H9 (cell line): ENCODE results near the gene TRABD2B. TPM values are rescaled to one million over a fixed set of nuclear protein-coding genes. Genes with fewer than 3 reads are reported as not detected.

Experiments
- DNase-seq: peaks from one replicate; pipeline ENCODE4 v3.0.0-alpha.2; 2017
- H2AFZ ChIP-seq: one replicate; pipeline ENCODE4 v1.6.1; 2013; ENCODE audit warnings: mild to moderate bottlenecking, low read length, control low read depth, moderate library complexity
- H2AK5ac ChIP-seq: 2 replicates; pipeline ENCODE4 v1.6.1; 2013; ENCODE audit warnings: low read length, control low read depth, mixed read lengths; ENCODE audit not compliant: insufficient read length
- H2BK120ac ChIP-seq: one replicate; pipeline ENCODE4 v1.6.1; 2013; ENCODE audit warnings: low read depth, mild to moderate bottlenecking, low read length, control low read depth, inconsistent platforms; ENCODE audit not compliant: poor library complexity, severe bottlenecking
- H2BK12ac ChIP-seq: 2 replicates; pipeline ENCODE4 v1.6.1; 2013; ENCODE audit warnings: low read length, control low read depth, mixed read lengths, low read depth; ENCODE audit not compliant: insufficient read length
- H2BK15ac ChIP-seq: 2 replicates; pipeline ENCODE4 v1.6.1; 2013; ENCODE audit warnings: low read depth, low read length, control low read depth
- H2BK20ac ChIP-seq: one replicate; pipeline ENCODE4 v1.6.1; 2013; ENCODE audit warnings: low read depth, mild to moderate bottlenecking, low read length, control low read depth, inconsistent platforms; ENCODE audit not compliant: poor library complexity, severe bottlenecking
- H2BK5ac ChIP-seq: 2 replicates; pipeline ENCODE4 v1.6.1; 2013; ENCODE audit warnings: low read length, control low read depth, mixed read lengths; ENCODE audit not compliant: insufficient read length
- H3K14ac ChIP-seq: 2 replicates; pipeline ENCODE4 v1.6.1; 2013; ENCODE audit warnings: low read length, control low read depth; ENCODE audit not compliant: insufficient read depth
- H3K18ac ChIP-seq: 2 replicates; pipeline ENCODE4 v1.6.1; 2013; ENCODE audit warnings: low read depth, mild to moderate bottlenecking, mixed read lengths, low read length, control low read depth; ENCODE audit not compliant: insufficient read length
- H3K23ac ChIP-seq: 2 replicates; pipeline ENCODE4 v1.6.1; 2013; ENCODE audit warnings: low read length, control low read depth, mixed read lengths, low read depth; ENCODE audit not compliant: insufficient read length
- H3K23me2 ChIP-seq: 2 replicates; pipeline ENCODE4 v1.6.1; 2013; ENCODE audit warnings: low read depth, mild to moderate bottlenecking, mixed read lengths, low read length, control low read depth; ENCODE audit not compliant: insufficient read length, poor library complexity, severe bottlenecking
- H3K27ac ChIP-seq: 2 replicates; pipeline ENCODE4 v1.5.1; 2013; ENCODE audit warnings: low read length, control low read depth, mixed read lengths, low read depth; ENCODE audit not compliant: insufficient read length
- H3K27me3 ChIP-seq: 2 replicates; pipeline ENCODE4 v1.6.1; 2013; ENCODE audit warnings: low read length, control low read depth, inconsistent platforms; ENCODE audit not compliant: insufficient read depth
- H3K4ac ChIP-seq: 2 replicates; pipeline ENCODE4 v1.6.1; 2013; ENCODE audit warnings: low read depth, mild to moderate bottlenecking, control low read depth, inconsistent platforms, low read length, moderate library complexity
- H3K4me1 ChIP-seq: 2 replicates; pipeline ENCODE4 v1.6.1; 2013; ENCODE audit warnings: low read length, control low read depth, inconsistent platforms; ENCODE audit not compliant: insufficient read depth
- H3K4me2 ChIP-seq: 2 replicates; pipeline ENCODE4 v1.6.1; 2013; ENCODE audit warnings: low read length, control low read depth, mixed read lengths; ENCODE audit not compliant: insufficient read length, insufficient read depth
- H3K56ac ChIP-seq: 2 replicates; pipeline ENCODE4 v1.6.1; 2013; ENCODE audit warnings: low read depth, mild to moderate bottlenecking, mixed read lengths, low read length, control low read depth; ENCODE audit not compliant: insufficient read length
- H3K79me1 ChIP-seq: 2 replicates; pipeline ENCODE4 v1.6.1; 2013; ENCODE audit warnings: low read depth, mild to moderate bottlenecking, moderate library complexity, low read length, control low read depth, inconsistent platforms; ENCODE audit not compliant: insufficient read depth, poor library complexity, severe bottlenecking
- H3K79me2 ChIP-seq: 2 replicates; pipeline ENCODE4 v1.6.1; 2013; ENCODE audit warnings: low read length, control low read depth, inconsistent platforms; ENCODE audit not compliant: insufficient read depth
- H3K9ac ChIP-seq: 2 replicates; pipeline ENCODE4 v1.6.1; 2013; ENCODE audit warnings: low read length, control low read depth, mixed read lengths; ENCODE audit not compliant: insufficient read length; ENCODE audit errors: extremely low read depth
- H3K9me3 ChIP-seq: one replicate; pipeline ENCODE4 v1.6.1; 2013; ENCODE audit warnings: low read depth, low read length, inconsistent platforms; ENCODE audit not compliant: control insufficient read depth
- H3T11ph ChIP-seq: one replicate; pipeline ENCODE4 v1.6.1; 2013; ENCODE audit warnings: mild to moderate bottlenecking, low read length, control low read depth, inconsistent platforms
- H4K20me1 ChIP-seq: one replicate; pipeline ENCODE4 v1.6.1; 2013; ENCODE audit not compliant: control insufficient read depth, insufficient read length, insufficient read depth
- H4K5ac ChIP-seq: 2 replicates; pipeline ENCODE4 v1.6.1; 2013; ENCODE audit warnings: low read depth, mild to moderate bottlenecking, mixed read lengths, low read length, control low read depth; ENCODE audit not compliant: insufficient read length
- H4K8ac ChIP-seq: replicated peaks from 2 replicates; pipeline ENCODE4 v1.6.1; 2013; ENCODE audit warnings: low read length, control low read depth, mixed read lengths, low read depth; ENCODE audit not compliant: insufficient read length
- H4K91ac ChIP-seq: 2 replicates; pipeline ENCODE4 v1.6.1; 2013; ENCODE audit warnings: low read depth, mild to moderate bottlenecking, moderate library complexity, mixed read lengths, low read length, control low read depth; ENCODE audit not compliant: insufficient read length
- H3K27ac Mint-ChIP-seq, 3 experiments: 2 replicates in 2 of 3; 3 replicates in 1 of 3; pipeline ENCODE4 v1.8.0; 2020 to 2021; ENCODE audit warnings: mixed read lengths in 3 of 3, mild to moderate bottlenecking in 1 of 3, moderate library complexity in 1 of 3
- H3K27me3 Mint-ChIP-seq: 2 replicates; pipeline ENCODE4 v1.8.0; 2021; ENCODE audit warnings: low read depth, mild to moderate bottlenecking, moderate library complexity, mixed read lengths
- H3K36me3 Mint-ChIP-seq, 3 experiments: 2 replicates in 2 of 3; 3 replicates in 1 of 3; pipeline ENCODE4 v1.8.0; 2020 to 2021; ENCODE audit warnings: low read depth in 3 of 3, mixed read lengths in 3 of 3; ENCODE audit not compliant: insufficient read depth in 1 of 3
- H3K4me1 Mint-ChIP-seq, 2 experiments: 2 replicates each; pipeline ENCODE4 v1.8.0; 2020; ENCODE audit warnings: mixed read lengths in 2 of 2
- H3K4me3 Mint-ChIP-seq, 2 experiments: 2 replicates in 1 of 2; 3 replicates in 1 of 2; pipeline ENCODE4 v1.8.0; 2020 to 2021; ENCODE audit warnings: mild to moderate bottlenecking in 2 of 2, mixed read lengths in 2 of 2, moderate library complexity in 1 of 2
- H3K9me3 Mint-ChIP-seq, 2 experiments: 2 replicates in 1 of 2; 3 replicates in 1 of 2; pipeline ENCODE4 v1.8.0; 2020; ENCODE audit warnings: mild to moderate bottlenecking in 2 of 2, mixed read lengths in 2 of 2, moderate library complexity in 1 of 2
- CTCF ChIP-seq: fragments of 200-600 bp; sonication (generic); conservative IDR thresholded peaks from 3 replicates; pipeline ENCODE4 v1.8.0; 2021; ENCODE audit warnings: antibody characterized with exemption, mild to moderate bottlenecking
- whole genome bisulfite sequencing: extraction: QIAGEN DNeasy Blood & Tissue Kit; methylation state at CpG from one replicate; pipeline ENCODE4 v1.1.7; 2013; ENCODE audit warnings: missing lambda C conversion rate, low lambda C conversion rate, mixed read lengths; ENCODE audit not compliant: insufficient read length; ENCODE audit errors: extremely low coverage; 5-methylcytosine and 5-hydroxymethylcytosine counted together
- total RNA-seq: library from RNA; stranded (reverse); gene quantifications from 2 replicates; pipeline ENCODE4 v1.2.1, GENCODE V29; 2021

TRABD2B gene
- total RNA-seq, 1 experiment from 2014 or later = 2.3 TPM

DNA sequence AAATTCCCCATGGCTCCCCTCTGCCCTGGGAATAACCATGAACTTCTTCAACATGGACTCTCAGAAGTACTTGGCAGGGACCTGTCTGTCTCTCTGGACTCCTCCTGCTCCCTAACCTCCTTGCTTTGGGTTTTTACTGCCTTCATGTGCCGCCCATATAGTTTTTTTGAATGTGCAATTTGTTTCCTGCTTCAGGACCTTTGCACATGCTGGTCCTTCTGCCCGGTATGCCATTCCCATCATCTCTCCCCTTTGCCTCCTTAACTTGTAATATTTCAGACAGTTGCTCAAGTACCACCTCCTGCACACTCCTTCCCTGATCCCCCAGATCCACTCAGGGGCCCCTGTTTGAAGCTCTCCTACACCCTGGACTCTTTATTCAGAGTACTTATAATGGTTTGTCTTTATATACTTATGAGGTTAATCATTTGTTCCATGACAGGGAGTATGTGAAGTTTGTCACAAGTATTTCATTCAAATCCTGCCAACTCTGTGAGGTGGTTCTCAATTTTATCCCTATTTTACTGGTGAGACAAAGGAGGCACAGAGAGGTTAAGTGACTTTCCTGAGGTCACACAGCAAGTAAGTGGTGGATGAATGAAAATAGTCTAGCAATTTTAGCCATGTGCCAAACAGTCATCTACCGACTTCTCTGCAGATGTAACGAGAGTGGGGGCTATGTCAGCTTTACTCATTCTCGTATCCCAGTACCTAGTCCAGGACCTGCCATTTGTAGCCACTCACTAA, 180.7 kb downstream of the TRABD2B start:
- no peak overlapping the region for H2BK15ac ChIP-seq
- no peaks in the 10 kb centered on the region; the same call in 1 of the 2 replicates for H3K4me1 ChIP-seq
- Mint-ChIP-seq H3K27ac (no peak overlapping the region), H3K4me3 (no peak overlapping the region), H3K27me3 (no peaks in the 10 kb centered on the region), H3K36me3 (no peaks in the 10 kb centered on the region), H3K4me1 (peaks cover 15 to 26% of the 10 kb centered on the region in 2 experiments), H3K9me3 (no peaks in the 10 kb centered on the region)
- no peak overlapping the region for H2BK5ac ChIP-seq
- no peaks in the 10 kb centered on the region for H3K9me3 ChIP-seq
- H3K23me2 ChIP-seq = no peaks in the 10 kb centered on the region
- no peak overlapping the region for H4K5ac ChIP-seq
- WGBS = no CpG with 5 or more reads among the region's 5 CpGs
- no peaks in the 10 kb centered on the region for H3K79me1 ChIP-seq
- no peak overlapping the region for H3K14ac ChIP-seq
- H3K4me2 ChIP-seq = no peak overlapping the region
- no peaks in the 10 kb centered on the region for H3K79me2 ChIP-seq
- H2BK12ac ChIP-seq = no peak overlapping the region
- no peak overlapping the region for H2AFZ ChIP-seq
- H3K9ac ChIP-seq = no peak overlapping the region
- H3T11ph ChIP-seq = no peak overlapping the region
- no peak overlapping the region for H3K4ac ChIP-seq
- no peak overlapping the region for H2AK5ac ChIP-seq
- no peaks in the 10 kb centered on the region for H3K27me3 ChIP-seq
- no peak overlapping the region for H3K23ac ChIP-seq
- no peak overlapping the region for H2BK20ac ChIP-seq
- TF ChIP-seq CTCF = no peak
- no peak overlapping the region for H3K27ac ChIP-seq
- no peak overlapping the region for H4K8ac ChIP-seq
- no peak for DNase-seq
- no peak overlapping the region for H3K18ac ChIP-seq
- H4K91ac ChIP-seq = no peak overlapping the region
- no peak overlapping the region for H2BK120ac ChIP-seq
- no peaks in the 10 kb centered on the region for H4K20me1 ChIP-seq
- no peak overlapping the region for H3K56ac ChIP-seq
